Right atrium auricular region (tissue), 2 donors: ENCODE results near the gene ALKAL2. TPM values are rescaled to one million over a fixed set of nuclear protein-coding genes. Genes with fewer than 3 reads are reported as not detected.

Experiments used
- DNase-seq: peaks from one replicate; pipeline ENCODE4 v3.0.0-alpha.2; 2019; ENCODE audit warnings: low spot score
- H3K27ac ChIP-seq, 2 donors: fragments of 200-600 bp; sonication (generic); 1 replicate in 1 of 2; 2 replicates in 1 of 2; pipeline ENCODE4 v1.5.1; 2016 to 2019
- H3K27me3 ChIP-seq, 2 donors: fragments of 200-600 bp; sonication (generic); one replicate each; pipeline versions ENCODE4 v1.5.1 to v1.6.0; 2017 to 2019
- H3K36me3 ChIP-seq: fragments of 200-600 bp; sonication (generic); one replicate; pipeline ENCODE4 v1.5.1; 2016
- H3K4me1 ChIP-seq, 2 donors: fragments of 200-600 bp; sonication (generic); one replicate each; pipeline versions ENCODE4 v1.5.1 to v1.6.0; 2017 to 2019
- H3K4me3 ChIP-seq, 2 donors: fragments of 200-600 bp; sonication (generic); 1 replicate in 1 of 2; 2 replicates in 1 of 2; pipeline ENCODE4 v1.5.1; 2017 to 2019; ENCODE audit warnings: mild to moderate bottlenecking in 1 of 2, moderate library complexity in 1 of 2
- H3K9me3 ChIP-seq, 2 donors: fragments of 200-600 bp; sonication (generic); one replicate each; pipeline ENCODE4 v1.5.1; 2019
- total RNA-seq, 2 donors: library from RNA; depleted of rRNA; stranded (reverse); fragments of >200 nt; gene quantifications; one replicate each; pipeline ENCODE4 v1.1.0, GENCODE V29; 2016
- TF ChIP-seq, protein P1 (sequence below), 2 donors: fragments of 200-600 bp; sonication (generic); IDR thresholded peaks; one replicate each; pipeline ENCODE4 v1.5.1; 2019; ENCODE audit warnings: antibody characterized with exemption in 2 of 2

The ALKAL2 gene
- total RNA-seq, 2 donors from 2014 or later = 1.1 TPM; not detected in 1

DNA sequence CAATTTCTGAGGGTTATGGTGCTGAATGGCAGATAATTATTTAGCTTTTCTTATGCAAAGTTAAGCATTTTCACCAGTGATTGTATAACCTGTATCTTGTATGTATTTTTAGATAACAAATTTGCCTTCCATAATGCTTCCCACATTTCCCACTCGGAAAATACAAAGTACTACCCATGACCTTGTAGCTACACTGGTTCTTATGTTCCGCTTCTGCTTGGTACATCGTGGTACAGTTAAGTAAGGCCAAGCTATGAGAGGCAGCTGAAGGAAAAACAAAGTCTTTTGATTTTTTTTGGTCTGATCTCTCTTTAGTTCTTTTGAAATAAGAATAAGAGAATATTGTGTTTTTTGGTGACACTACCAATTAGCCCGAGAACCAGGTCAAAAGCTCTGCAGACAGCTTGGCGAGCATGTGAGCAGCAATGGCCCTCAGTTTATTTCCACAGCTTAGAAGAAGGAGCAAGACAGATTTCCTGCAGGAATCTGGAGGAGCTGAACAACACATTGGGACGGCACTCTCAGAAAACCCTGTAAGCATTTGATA is 50.8 kb downstream of the ALKAL2 start:
- H3K27ac ChIP-seq = no peak overlapping the region
- H3K4me1 ChIP-seq = no peaks in the 10 kb centered on the region
- no peak for DNase-seq
- H3K36me3 ChIP-seq = no peaks in the 10 kb centered on the region
- H3K9me3 ChIP-seq = peaks cover 0 to 4% of the 10 kb centered on the region in 2 donors
- H3K4me3 ChIP-seq = no peak overlapping the region
- H3K27me3 ChIP-seq = no peaks in the 10 kb centered on the region
- TF ChIP-seq, protein P1, sequence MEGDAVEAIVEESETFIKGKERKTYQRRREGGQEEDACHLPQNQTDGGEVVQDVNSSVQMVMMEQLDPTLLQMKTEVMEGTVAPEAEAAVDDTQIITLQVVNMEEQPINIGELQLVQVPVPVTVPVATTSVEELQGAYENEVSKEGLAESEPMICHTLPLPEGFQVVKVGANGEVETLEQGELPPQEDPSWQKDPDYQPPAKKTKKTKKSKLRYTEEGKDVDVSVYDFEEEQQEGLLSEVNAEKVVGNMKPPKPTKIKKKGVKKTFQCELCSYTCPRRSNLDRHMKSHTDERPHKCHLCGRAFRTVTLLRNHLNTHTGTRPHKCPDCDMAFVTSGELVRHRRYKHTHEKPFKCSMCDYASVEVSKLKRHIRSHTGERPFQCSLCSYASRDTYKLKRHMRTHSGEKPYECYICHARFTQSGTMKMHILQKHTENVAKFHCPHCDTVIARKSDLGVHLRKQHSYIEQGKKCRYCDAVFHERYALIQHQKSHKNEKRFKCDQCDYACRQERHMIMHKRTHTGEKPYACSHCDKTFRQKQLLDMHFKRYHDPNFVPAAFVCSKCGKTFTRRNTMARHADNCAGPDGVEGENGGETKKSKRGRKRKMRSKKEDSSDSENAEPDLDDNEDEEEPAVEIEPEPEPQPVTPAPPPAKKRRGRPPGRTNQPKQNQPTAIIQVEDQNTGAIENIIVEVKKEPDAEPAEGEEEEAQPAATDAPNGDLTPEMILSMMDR (IDR thresholded peaks at IDR 0.05) = no peak

DNA sequence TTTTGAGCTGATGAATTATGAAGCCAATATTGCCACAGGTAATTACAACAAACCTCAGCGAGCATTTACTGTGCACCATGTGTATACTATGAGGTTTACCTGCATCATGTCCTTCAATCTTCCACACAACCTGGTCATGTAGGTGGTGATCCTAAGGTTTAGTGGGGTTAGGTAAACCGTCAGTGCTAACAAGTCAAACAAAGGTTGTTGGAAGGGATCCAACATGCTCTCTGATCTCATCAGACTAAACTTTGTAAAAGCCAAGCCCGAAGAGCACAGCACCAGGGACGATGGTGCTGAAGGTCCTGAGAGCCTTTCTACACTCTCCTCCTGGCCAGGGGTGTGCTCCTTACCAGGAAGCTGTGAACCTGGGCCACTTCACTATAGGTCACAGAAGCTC is 53.5 kb downstream of the ALKAL2 start:
- Histone ChIP-seq H3K4me3 (no peak overlapping the region), H3K27ac (no peak overlapping the region), H3K27me3 (no peaks in the 10 kb centered on the region), H3K4me1 (no peaks in the 10 kb centered on the region), H3K36me3 (peaks cover 12% of the 10 kb centered on the region), H3K9me3 (no peaks in the 10 kb centered on the region)
- no peak for DNase-seq
- TF ChIP-seq, protein P1 (IDR thresholded peaks at IDR 0.05) = no peak

DNA sequence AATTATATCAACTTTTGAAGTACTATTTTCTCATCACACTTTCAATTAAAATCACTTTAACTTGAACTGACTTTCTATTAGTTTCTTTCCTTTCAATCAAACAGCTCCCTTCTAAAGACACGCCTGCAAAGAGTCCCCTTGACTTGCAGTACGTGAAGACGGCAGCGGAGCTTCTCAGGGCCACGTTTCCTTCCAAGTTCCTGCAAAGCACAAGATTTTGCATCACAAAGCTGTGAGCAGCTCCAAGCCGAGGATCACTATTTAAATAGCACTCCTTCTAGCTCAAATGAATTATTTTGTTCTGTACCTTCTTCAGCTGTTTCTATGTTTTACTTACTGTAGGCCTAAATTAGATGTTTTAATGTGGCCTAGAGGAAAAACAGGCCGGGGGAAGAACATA is 54.9 kb downstream of the ALKAL2 start:
- Histone ChIP-seq H3K4me3 (no peak overlapping the region), H3K36me3 (peaks cover 12% of the 10 kb centered on the region), H3K9me3 (no peaks in the 10 kb centered on the region), H3K27ac (no peak overlapping the region), H3K27me3 (no peaks in the 10 kb centered on the region), H3K4me1 (no peaks in the 10 kb centered on the region)
- no peak for DNase-seq
- TF ChIP-seq, protein P1 (IDR thresholded peaks at IDR 0.05) = no peak

DNA sequence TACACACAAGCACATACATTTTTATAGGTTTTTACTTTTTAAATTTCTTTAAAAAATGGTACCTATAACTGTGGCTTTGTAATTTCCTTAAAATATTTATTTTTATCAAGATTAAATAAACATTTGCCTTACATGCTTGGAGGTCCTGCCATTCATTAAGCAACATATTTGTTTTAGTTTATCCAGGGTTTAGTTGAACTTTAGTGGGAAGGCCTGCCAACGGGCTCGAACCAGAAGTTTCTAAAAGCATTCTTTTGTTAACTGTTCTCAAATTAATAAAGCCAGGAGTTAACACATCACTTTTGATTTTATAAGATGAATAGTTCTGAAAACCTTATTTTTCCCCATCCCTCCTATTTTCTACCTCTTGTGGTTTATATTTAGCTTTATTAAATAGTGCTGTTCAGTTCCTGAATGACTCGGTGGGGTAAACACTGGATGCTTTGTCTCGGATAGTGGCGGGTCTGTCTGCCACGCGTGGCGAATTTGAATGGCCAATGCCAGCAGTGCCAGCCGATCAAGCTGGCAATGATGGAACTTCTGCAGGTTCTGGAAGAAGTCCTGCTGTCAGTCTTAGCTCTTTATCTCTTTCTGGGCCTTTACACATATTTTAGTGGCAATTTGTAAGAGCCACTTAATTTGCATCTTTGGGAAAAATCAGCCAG is 56.2 kb downstream of the ALKAL2 start:
- H3K36me3 ChIP-seq = peaks cover 15% of the 10 kb centered on the region
- TF ChIP-seq, protein P1 (IDR thresholded peaks at IDR 0.05) = no peak
- H3K9me3 ChIP-seq = no peaks in the 10 kb centered on the region
- H3K27me3 ChIP-seq = no peaks in the 10 kb centered on the region
- H3K27ac ChIP-seq = no peak overlapping the region
- no peaks in the 10 kb centered on the region for H3K4me1 ChIP-seq
- DNase-seq = no peak
- H3K4me3 ChIP-seq = no peak overlapping the region

Other genes starting within 250 kb of the ALKAL2 start
- gene FAM110C, start 241.6 kb downstream of the ALKAL2 start, total RNA-seq = 10 to 100 TPM in 1 of 2 donors, 1 to 10 TPM in 1; 8.3 to 12.4 TPM
- 10 to 100 TPM in 1 of 2 donors, 1 to 10 TPM in 1; 7.8 to 11.3 TPM for gene SH3YL1, start 24.1 kb downstream of the ALKAL2 start, total RNA-seq
- gene ACP1, start 23.1 kb downstream of the ALKAL2 start, total RNA-seq = 10 to 100 TPM; 46.2 to 59.5 TPM